IMR-90 (cell line): Measurements from ENCODE around the gene NPB. TPM values are rescaled to one million over a fixed set of nuclear protein-coding genes. Genes with fewer than 3 reads are reported as not detected.

ENCODE experiments used
- ATAC-seq: fragments of 200-7000 bp; cut with Tn5 transposase; 2 replicates; pipeline ENCODE4 v1.9.1; 2020; ENCODE audit warnings: low read depth, mild to moderate bottlenecking, moderate library complexity
- BruUV-seq: library from RNA; stranded (reverse); fragments of 400-500 nt; replicated peaks from 2 replicates; lab custom pipeline; 2021; lab: Mats Ljungman, UMichigan
- CTCF ChIA-PET: fragments of 300-600 bp; formaldehyde crosslinking; extraction: SDS; loops from one replicate; lab custom pipeline; 2021; ENCODE audit warnings: antibody characterized with exemption; lab: Yijun Ruan, JAX
- POLR2A ChIA-PET: fragments of 300-600 bp; sonication (Branson Sonifier 250); formaldehyde crosslinking; loops from one replicate; lab custom pipeline; 2022; ENCODE audit warnings: antibody characterized with exemption; ENCODE audit not compliant: unreplicated experiment; lab: Charles Lee
- DNase-seq: peaks from one replicate; pipeline ENCODE4 v3.0.0; 2013
- H2AFZ ChIP-seq: replicated peaks from 2 replicates; pipeline ENCODE3; 2013; ENCODE audit warnings: low read length, mild to moderate bottlenecking; ENCODE audit not compliant: poor library complexity
- H2AK5ac ChIP-seq: 2 replicates; pipeline ENCODE4 v1.6.1; 2013; ENCODE audit warnings: low read depth, low read length, inconsistent platforms
- H2AK9ac ChIP-seq: replicated peaks from 2 replicates; pipeline ENCODE3; 2013; ENCODE audit warnings: mild to moderate bottlenecking, low read depth, low read length, moderate library complexity; ENCODE audit not compliant: poor library complexity
- H2BK120ac ChIP-seq: 2 replicates; pipeline ENCODE4 v1.6.1; 2013; ENCODE audit warnings: low read depth, low read length, inconsistent platforms
- H2BK15ac ChIP-seq: 3 replicates; pipeline ENCODE4 v1.6.1; 2013; ENCODE audit warnings: low read depth, low read length, inconsistent platforms
- H2BK20ac ChIP-seq: 2 replicates; pipeline ENCODE4 v1.6.1; 2013; ENCODE audit warnings: low read depth, mild to moderate bottlenecking, inconsistent platforms, low read length, moderate library complexity
- H2BK5ac ChIP-seq: 2 replicates; pipeline ENCODE4 v1.6.1; 2013; ENCODE audit warnings: mild to moderate bottlenecking, low read depth, low read length, inconsistent platforms; ENCODE audit not compliant: poor library complexity, severe bottlenecking
- H3K14ac ChIP-seq: replicated peaks from 2 replicates; pipeline ENCODE4 v1.6.1; 2013; ENCODE audit warnings: low read depth, low read length, inconsistent platforms
- H3K18ac ChIP-seq: 2 replicates; pipeline ENCODE4 v1.6.1; 2013; ENCODE audit warnings: low read depth, low read length, control low read depth
- H3K23ac ChIP-seq: 2 replicates; pipeline ENCODE4 v1.6.1; 2013; ENCODE audit warnings: low read depth, low read length, inconsistent platforms
- H3K27ac ChIP-seq: 2 replicates; pipeline ENCODE4 v1.5.1; 2013; ENCODE audit warnings: mild to moderate bottlenecking, control low read depth, low read length; ENCODE audit not compliant: insufficient read depth
- H3K27me3 ChIP-seq: 2 replicates; pipeline ENCODE4 v1.6.1; 2013; ENCODE audit warnings: low read length; ENCODE audit not compliant: control insufficient read depth, insufficient read depth
- H3K36me3 ChIP-seq: 2 replicates; pipeline ENCODE4 v1.6.1; 2013; ENCODE audit warnings: low read length, mixed read lengths; ENCODE audit not compliant: control insufficient read depth, insufficient read depth
- H3K4ac ChIP-seq: 2 replicates; pipeline ENCODE4 v1.6.1; 2013; ENCODE audit warnings: low read depth, low read length, inconsistent platforms
- H3K4me1 ChIP-seq: 2 replicates; pipeline ENCODE4 v1.6.1; 2013; ENCODE audit warnings: low read length, mixed read lengths; ENCODE audit not compliant: control insufficient read depth, insufficient read depth
- H3K4me2 ChIP-seq: 2 replicates; pipeline ENCODE4 v1.6.1; 2013; ENCODE audit warnings: low read depth, mild to moderate bottlenecking, control low read depth, low read length, moderate library complexity
- H3K4me3 ChIP-seq: 2 replicates; pipeline ENCODE4 v1.5.1; 2013; ENCODE audit warnings: low read depth, mild to moderate bottlenecking, control low read depth, low read length, moderate library complexity; ENCODE audit not compliant: insufficient read depth
- H3K56ac ChIP-seq: 2 replicates; pipeline ENCODE4 v1.6.1; 2013; ENCODE audit warnings: low read length, inconsistent platforms; ENCODE audit not compliant: insufficient read depth; ENCODE audit errors: extremely low read depth
- H3K79me1 ChIP-seq, 2 experiments: 2 replicates each; pipeline ENCODE4 v1.6.1; 2013; ENCODE audit warnings: low read length in 2 of 2, inconsistent platforms in 1 of 2, low read depth in 1 of 2
- H3K9ac ChIP-seq: 2 replicates; pipeline ENCODE4 v1.6.1; 2013; ENCODE audit warnings: low read depth, low read length, control low read depth
- H3K9me1 ChIP-seq: 2 replicates; pipeline ENCODE4 v1.6.1; 2013; ENCODE audit warnings: low read length, inconsistent platforms; ENCODE audit not compliant: insufficient read depth
- H3K9me3 ChIP-seq: 2 replicates; pipeline ENCODE4 v1.6.1; 2013; ENCODE audit warnings: low read length; ENCODE audit not compliant: control insufficient read depth, insufficient read depth
- H4K20me1 ChIP-seq: 2 replicates; pipeline ENCODE4 v1.6.1; 2013; ENCODE audit warnings: low read length, inconsistent platforms; ENCODE audit not compliant: insufficient read depth
- H4K5ac ChIP-seq: 2 replicates; pipeline ENCODE4 v1.6.1; 2013; ENCODE audit warnings: mild to moderate bottlenecking, low read depth, low read length, control low read depth
- H4K8ac ChIP-seq, 2 experiments: 2 replicates each; pipeline ENCODE4 v1.6.1; 2013; ENCODE audit warnings: low read depth in 2 of 2, low read length in 2 of 2, control low read depth in 1 of 2, inconsistent platforms in 1 of 2
- H4K91ac ChIP-seq: 2 replicates; pipeline ENCODE4 v1.6.1; 2013; ENCODE audit warnings: low read depth, low read length, inconsistent platforms; ENCODE audit not compliant: insufficient read depth
- BHLHE40 ChIP-seq: fragments of 150-350 bp; IDR thresholded peaks from 2 replicates; pipeline ENCODE4 v1.6.1; 2016; ENCODE audit warnings: mild to moderate bottlenecking, low read depth, low read length
- CEBPB ChIP-seq: IDR thresholded peaks from 2 replicates; pipeline ENCODE4 v1.6.1; 2012; ENCODE audit warnings: low read depth, low read length, improper control_type of control experiment
- FOS ChIP-seq: fragments of 150-350 bp; IDR thresholded peaks from 2 replicates; pipeline ENCODE4 v1.6.1; 2016; ENCODE audit warnings: low read depth, low read length
- MAFK ChIP-seq: IDR thresholded peaks from 2 replicates; pipeline ENCODE4 v1.6.1; 2012; ENCODE audit warnings: low read depth, low read length, improper control_type of control experiment
- NFE2L2 ChIP-seq: fragments of 150-350 bp; IDR thresholded peaks from 2 replicates; pipeline ENCODE4 v1.6.1; 2016; ENCODE audit warnings: low read depth, mild to moderate bottlenecking, low read length
- POLR2A ChIP-seq: IDR thresholded peaks from 2 replicates; pipeline ENCODE4 v1.6.1; 2012; ENCODE audit warnings: mild to moderate bottlenecking, low read depth, low read length
- RCOR1 ChIP-seq: IDR thresholded peaks from 2 replicates; pipeline ENCODE4 v1.6.1; 2012; ENCODE audit warnings: mild to moderate bottlenecking, low read length, improper control_type of control experiment; ENCODE audit not compliant: insufficient replicate concordance
- SMC3 ChIP-seq: fragments of 150-350 bp; IDR thresholded peaks from 2 replicates; pipeline ENCODE4 v1.6.1; 2016; ENCODE audit warnings: low read depth, mild to moderate bottlenecking, antibody characterized with exemption, low read length, moderate library complexity
- WGBS, 2 experiments: methylation state at CpG; one replicate each; pipeline versions ENCODE4 v1.1.5 to v1.1.7; 2013; ENCODE audit warnings: missing lambda C conversion rate in 2 of 2; ENCODE audit not compliant: insufficient read length in 1 of 2; ENCODE audit errors: extremely low coverage in 2 of 2; 5-methylcytosine and 5-hydroxymethylcytosine counted together
- dilution Hi-C: fragments of 300-500 bp; cut with HindIII; formaldehyde crosslinking; loops from one replicate; pipeline ENCODE4 v1.14.3; 2018; ENCODE audit warnings: low sequenced_read_pairs; ENCODE audit not compliant: unreplicated experiment
- in situ Hi-C: fragments of 300-500 bp; cut with MboI; formaldehyde crosslinking; loops from 3 replicates; pipeline ENCODE4 v1.14.3; 2019; ENCODE audit warnings: low sequenced_read_pairs, inconsistent platforms, mixed read lengths
- intact Hi-C: fragments of 100-400 bp; cut with micrococcal nuclease; formaldehyde crosslinking; loops from 2 replicates; pipeline ENCODE4 v1.10.0; 2022
- polyA plus RNA-seq, 3 experiments: library from polyadenylated mRNA; depleted of rRNA; stranded (reverse); fragments of >200 nt; gene quantifications; 2 replicates each; pipeline ENCODE4 v1.2.3, GENCODE V29; 2012; ENCODE audit warnings: low replicate concordance in 1 of 3
- total RNA-seq: library from RNA; depleted of rRNA; stranded (reverse); fragments of >200 nt; gene quantifications from 2 replicates; pipeline ENCODE4 v1.2.3, GENCODE V29; 2012
- TF ChIP-seq, protein P1 (sequence below): fragments of 150-350 bp; IDR thresholded peaks from 2 replicates; pipeline ENCODE4 v1.6.1; 2016; ENCODE audit warnings: low read depth, mild to moderate bottlenecking, low read length, moderate library complexity, borderline replicate concordance
- TF ChIP-seq, protein P2 (sequence below): conservative IDR thresholded peaks from 2 replicates; pipeline ENCODE4 v1.5.1; 2012; ENCODE audit warnings: mild to moderate bottlenecking, low read depth, low read length, improper control_type of control experiment

NPB gene
- total and polyA plus RNA-seq, 2 of the 4 experiments (the other 2 are of a cell fraction), result 0.51 TPM; not detected in 1

DNA sequence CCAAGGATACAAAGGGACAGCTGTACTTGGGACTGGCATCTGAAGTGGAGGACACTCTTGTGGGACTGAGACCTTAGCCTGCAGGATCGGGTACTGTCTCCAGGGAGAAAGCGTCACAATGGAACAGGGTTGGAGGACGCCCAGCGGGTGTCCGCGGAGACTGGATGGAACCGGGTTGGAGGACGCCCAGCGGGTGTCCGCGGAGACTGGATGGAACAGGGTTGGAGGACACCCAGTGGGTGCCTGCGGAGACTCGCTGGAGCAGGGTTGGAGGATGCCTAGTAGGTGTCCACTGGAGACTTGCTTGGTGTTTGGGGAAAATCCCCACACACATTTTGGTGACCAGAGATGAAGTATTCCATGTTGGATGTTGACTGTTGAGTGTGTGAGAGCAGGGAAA lies 45.2 kb downstream of the NPB start, which contains the start of gene MYADML2:
Gene MYADML2 (minus strand): TSS at position 45 of the 400 bp plus-strand sequence. CDS start 5,492 bp downstream, outside the sequence.
- H4K8ac ChIP-seq, result no peak within 1 kb of the TSS
- no peaks in the 10 kb centered on the region for H3K4me1 ChIP-seq
- H3K36me3 ChIP-seq, result no peaks in the 10 kb centered on the region
- no peak within 1 kb of the TSS for H2BK15ac ChIP-seq
- no peaks in the 10 kb centered on the region for H3K9me3 ChIP-seq
- H3K23ac ChIP-seq, result no peak within 1 kb of the TSS
- WGBS, 2 experiments, result no CpG with 5 or more reads among the region's 13 CpGs
- no TSS peak for BruUV-seq
- no peak within 1 kb of the TSS for H2BK120ac ChIP-seq
- no peak within 1 kb of the TSS for H3K56ac ChIP-seq
- H2AK5ac ChIP-seq, result no peak within 1 kb of the TSS
- POLR2A ChIA-PET, result no interaction called here
- H2AFZ ChIP-seq, result no peak within 1 kb of the TSS
- in situ Hi-C loops (no loop called here), intact Hi-C loops (no loop called here), dilution Hi-C loops (no loop called here)
- H3K18ac ChIP-seq, result no peak within 1 kb of the TSS
- peaks cover 14% of the 10 kb centered on the region for H3K27me3 ChIP-seq
- H3K4me2 ChIP-seq, result no peak within 1 kb of the TSS
- H3K14ac ChIP-seq, result no peak within 1 kb of the TSS
- no peak within 1 kb of the TSS for H2BK20ac ChIP-seq
- H3K27ac ChIP-seq, result no peak within 1 kb of the TSS
- no peak for DNase-seq
- H3K9me1 ChIP-seq, result no peaks in the 10 kb centered on the region
- no peak within 1 kb of the TSS for H3K4ac ChIP-seq
- no peaks in the 10 kb centered on the region for H3K79me1 ChIP-seq
- no peaks in the 10 kb centered on the region for H4K20me1 ChIP-seq
- no peak within 1 kb of the TSS for H2BK5ac ChIP-seq
- no peak for ATAC-seq
- no peak within 1 kb of the TSS for H3K9ac ChIP-seq
- no peak within 1 kb of the TSS for H4K91ac ChIP-seq
- no peak within 1 kb of the TSS for H2AK9ac ChIP-seq
- CTCF ChIA-PET, result interaction anchor here (1.9 kb wide), 1 partner anchor 12 kb away, joined by 7 read pairs; no protein-coding TSS in a partner anchor
- no peak for TF ChIP-seq CEBPB
- TF ChIP-seq NFE2L2, result no peak
- TF ChIP-seq MAFK, result no peak
- TF ChIP-seq BHLHE40, result no peak
- no peak for TF ChIP-seq SMC3
- no peak for TF ChIP-seq RCOR1
- no peak for TF ChIP-seq FOS
- TF ChIP-seq, protein P1, sequence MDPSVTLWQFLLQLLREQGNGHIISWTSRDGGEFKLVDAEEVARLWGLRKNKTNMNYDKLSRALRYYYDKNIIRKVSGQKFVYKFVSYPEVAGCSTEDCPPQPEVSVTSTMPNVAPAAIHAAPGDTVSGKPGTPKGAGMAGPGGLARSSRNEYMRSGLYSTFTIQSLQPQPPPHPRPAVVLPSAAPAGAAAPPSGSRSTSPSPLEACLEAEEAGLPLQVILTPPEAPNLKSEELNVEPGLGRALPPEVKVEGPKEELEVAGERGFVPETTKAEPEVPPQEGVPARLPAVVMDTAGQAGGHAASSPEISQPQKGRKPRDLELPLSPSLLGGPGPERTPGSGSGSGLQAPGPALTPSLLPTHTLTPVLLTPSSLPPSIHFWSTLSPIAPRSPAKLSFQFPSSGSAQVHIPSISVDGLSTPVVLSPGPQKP, result no peak
- no peak for TF ChIP-seq POLR2A
- TF ChIP-seq, protein P2, sequence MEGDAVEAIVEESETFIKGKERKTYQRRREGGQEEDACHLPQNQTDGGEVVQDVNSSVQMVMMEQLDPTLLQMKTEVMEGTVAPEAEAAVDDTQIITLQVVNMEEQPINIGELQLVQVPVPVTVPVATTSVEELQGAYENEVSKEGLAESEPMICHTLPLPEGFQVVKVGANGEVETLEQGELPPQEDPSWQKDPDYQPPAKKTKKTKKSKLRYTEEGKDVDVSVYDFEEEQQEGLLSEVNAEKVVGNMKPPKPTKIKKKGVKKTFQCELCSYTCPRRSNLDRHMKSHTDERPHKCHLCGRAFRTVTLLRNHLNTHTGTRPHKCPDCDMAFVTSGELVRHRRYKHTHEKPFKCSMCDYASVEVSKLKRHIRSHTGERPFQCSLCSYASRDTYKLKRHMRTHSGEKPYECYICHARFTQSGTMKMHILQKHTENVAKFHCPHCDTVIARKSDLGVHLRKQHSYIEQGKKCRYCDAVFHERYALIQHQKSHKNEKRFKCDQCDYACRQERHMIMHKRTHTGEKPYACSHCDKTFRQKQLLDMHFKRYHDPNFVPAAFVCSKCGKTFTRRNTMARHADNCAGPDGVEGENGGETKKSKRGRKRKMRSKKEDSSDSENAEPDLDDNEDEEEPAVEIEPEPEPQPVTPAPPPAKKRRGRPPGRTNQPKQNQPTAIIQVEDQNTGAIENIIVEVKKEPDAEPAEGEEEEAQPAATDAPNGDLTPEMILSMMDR, result no peak
- no peak within 1 kb of the TSS for H3K4me3 ChIP-seq
- no peak within 1 kb of the TSS for H4K5ac ChIP-seq
